Measurements from ENCODE around the gene ZDHHC16.
A peak's percentile ranks its signal among the peaks of the same experiment; 100 is the strongest.

ZDHHC16 gene

GRCh38 chr10:97481071-97481470 lies 35.1 kb downstream of the ZDHHC16 start:
- no peak for DNase-seq

GRCh38 chr10:97482381-97482780 lies 36.4 kb downstream of the ZDHHC16 start:
- DNase-seq = no peak

- DNase-seq = no peak
Observed at GRCh38 chr10:97483506-97483905, 37.5 kb downstream of the ZDHHC16 start.

- no peak for DNase-seq
Observed at GRCh38 chr10:97483921-97484320, 37.9 kb downstream of the ZDHHC16 start.

GRCh38 chr10:97485647-97486281 lies 39.8 kb downstream of the ZDHHC16 start:
- DNase-seq = no peak

- DNase-seq = no peak
Observed at GRCh38 chr10:97490592-97490991, 44.6 kb downstream of the ZDHHC16 start.

- DNase-seq = no peak
Observed at GRCh38 chr10:97494151-97494550, 48.2 kb downstream of the ZDHHC16 start.

- DNase-seq = peak; percentile 20
Observed at GRCh38 chr10:97494863-97495506, 49.0 kb downstream of the ZDHHC16 start.

GRCh38 chr10:97497572-97498075 lies 51.6 kb downstream of the ZDHHC16 start:
- peak; percentile 70 for DNase-seq

GRCh38 chr10:97498076-97498840 lies 52.3 kb downstream of the ZDHHC16 start, which contains the start of gene MMS19:
TSS of gene MMS19 (minus strand) at chr10:97498422. CDS start at chr10:97498384, 38 bp downstream.
- DNase-seq = peak; percentile 98

- peak; percentile 30 for DNase-seq
Observed at GRCh38 chr10:97498841-97499560, 53.0 kb downstream of the ZDHHC16 start, which contains the start of gene UBTD1. TSS of gene UBTD1 (plus strand) at chr10:97498924. CDS start at chr10:97499204, 280 bp downstream.

- peak; percentile 2 for DNase-seq
Observed at GRCh38 chr10:97499561-97500296, 53.8 kb downstream of the ZDHHC16 start.

- no peak for DNase-seq
Observed at GRCh38 chr10:97500297-97500575, 54.3 kb downstream of the ZDHHC16 start.

GRCh38 chr10:97502916-97503315 lies 56.9 kb downstream of the ZDHHC16 start:
- DNase-seq = no peak

GRCh38 chr10:97503406-97503805 lies 57.4 kb downstream of the ZDHHC16 start:
- no peak for DNase-seq

- DNase-seq = no peak
Observed at GRCh38 chr10:97505152-97505551, 59.2 kb downstream of the ZDHHC16 start.

GRCh38 chr10:97506199-97506991 lies 60.4 kb downstream of the ZDHHC16 start:
- no peak for DNase-seq
